Ovary (tissue), 9 donors: Measurements from ENCODE around the gene ARHGEF10L. TPM values are rescaled to one million over a fixed set of nuclear protein-coding genes. Genes with fewer than 3 reads are reported as not detected.
A peak's percentile ranks its signal among the peaks of the same experiment; 100 is the strongest.
"Not testable (repeated sequence)": the region's sequence is repeated elsewhere in the genome, so short reads cannot be mapped to it uniquely, and the experiment has no call there.

ENCODE experiments used
- DNase-seq, 5 donors: peaks; one replicate each; pipeline ENCODE4 v3.0.0-alpha.2; 2019 to 2020
- H3K27ac ChIP-seq, 2 donors: fragments of 200-600 bp; one replicate each; pipeline versions ENCODE4 v1.5.1 to v1.8.0; 2019 to 2022
- H3K27me3 ChIP-seq: fragments of 200-600 bp; one replicate; pipeline ENCODE4 v1.8.0; 2022
- H3K36me3 ChIP-seq: fragments of 200-600 bp; sonication (generic); one replicate; pipeline ENCODE4 v1.5.1; 2019
- H3K4me1 ChIP-seq: one replicate; pipeline ENCODE4 v1.8.1; 2013; ENCODE audit warnings: mild to moderate bottlenecking, moderate library complexity; ENCODE audit not compliant: insufficient read depth
- H3K4me3 ChIP-seq: fragments of 200-600 bp; sonication (generic); one replicate; pipeline ENCODE4 v1.5.1; 2017
- H3K9me3 ChIP-seq, 2 donors: fragments of 200-600 bp in 1 of 2; sonication (generic) in 1 of 2; one replicate each; pipeline versions ENCODE4 v1.5.1 to v1.8.1; 2013 to 2019; ENCODE audit warnings: mild to moderate bottlenecking in 1 of 2, moderate library complexity in 1 of 2
- CTCF ChIP-seq, 3 donors: fragments of 450-650 bp in 2 of 3; fragments of 200-600 bp in 1 of 3; IDR thresholded peaks; one replicate each; pipeline versions ENCODE4 v1.5.1 to v1.8.0; 2016 to 2022; ENCODE audit warnings: antibody characterized with exemption in 3 of 3, mild to moderate bottlenecking in 1 of 3
- EP300 ChIP-seq: sonication (generic); formaldehyde crosslinking; IDR thresholded peaks from one replicate; pipeline ENCODE4 v1.6.1; 2017; ENCODE audit warnings: antibody characterized with exemption
- POLR2A ChIP-seq: fragments of 450-650 bp; IDR thresholded peaks from one replicate; pipeline ENCODE4 v1.6.1; 2017; ENCODE audit warnings: antibody characterized with exemption, mild to moderate bottlenecking, moderate library complexity
- WGBS, 3 donors: extraction: QIAGEN DNeasy Blood & Tissue Kit in 1 of 3; methylation state at CpG; one replicate each; pipeline versions ENCODE4 v1.1.5 to v1.1.7; 2013 to 2017; 5-methylcytosine and 5-hydroxymethylcytosine counted together
- intact Hi-C, 4 donors: fragments of 100-400 bp; cut with DNase I; formaldehyde crosslinking; loops; one replicate each; pipeline versions ENCODE4 v1.11.0 to v1.15.1; 2022 to 2023
- polyA plus RNA-seq, 2 donors: library from polyadenylated mRNA; stranded (reverse); fragments of 200-250 nt in 1 of 2; fragments of 350-450 nt in 1 of 2; fragmentation: Illumina TruSeq in 1 of 2; extraction: RNeasy Lipid Tissue Mini Kit (QIAGEN cat#74804) in 1 of 2; gene quantifications; one replicate each; pipeline ENCODE4 v1.2.3, GENCODE V29; 2013 to 2014
- total RNA-seq, 7 donors: library from RNA; depleted of rRNA in 2 of 7; stranded (reverse); fragments of >200 nt in 2 of 7; fragmentation: NEBNext Ultra II Directional in 3 of 7; extraction: Animal tissue kit (Norgen Biotek cat#: 25700) in 3 of 7; gene quantifications; one replicate each; pipeline versions ENCODE4 v1.1.0 to v1.2.4, GENCODE V29; 2016 to 2023
- donor health status: DM: no; HTN: no; CAD: no; lungs with moderate emphysema.
- donor health status: DM: no; HTN: no; CAD: no.
- donor health status: Bipolar disorder and iron deficiency.
- donor health status: DM: yes; HTN: yes; CAD: no.
- donor health status: DM: no; HTN: no; CAD: no.
- donor health status: DM: yes; HTN: yes; CAD: no.

ARHGEF10L gene
- total and polyA plus RNA-seq, 9 donors, result 3.6 to 23.0 (median 18.3) TPM

- Histone ChIP-seq H3K9me3 (no peaks in the 10 kb centered on the region), H3K4me1 (no peaks in the 10 kb centered on the region), H3K27ac (no peak overlapping the region), H3K36me3 (no peaks in the 10 kb centered on the region), H3K4me3 (no peak overlapping the region), H3K27me3 (no peaks in the 10 kb centered on the region)
- 61% methylated on average over 8 of the region's 8 CpGs for WGBS, 3 donors
- peak in 1 of 5 donors; percentile 54 for DNase-seq
- no peak for TF ChIP-seq POLR2A
- TF ChIP-seq CTCF (IDR thresholded peaks at IDR 0.05), result no peak
- intact Hi-C loops, result no loop called here
These were observed 85.2 kb downstream of the ARHGEF10L start for GRCh38 chr1:17624611-17625233.

- no peak for TF ChIP-seq CTCF (IDR thresholded peaks at IDR 0.05)
- TF ChIP-seq EP300, result no peak
- no peak for TF ChIP-seq POLR2A
- Histone ChIP-seq H3K9me3 (no peaks in the 10 kb centered on the region), H3K27me3 (no peaks in the 10 kb centered on the region), H3K4me3 (no peak overlapping the region), H3K36me3 (no peaks in the 10 kb centered on the region), H3K4me1 (no peaks in the 10 kb centered on the region), H3K27ac (no peak overlapping the region)
- 56 to 70% (median 66%) methylated on average over 16 of the region's 16 CpGs for WGBS, 3 donors
- DNase-seq, result no peak
- intact Hi-C loops, result no loop called here
These were observed 87.9 kb downstream of the ARHGEF10L start for GRCh38 chr1:17627239-17628052.

- H3K4me1 ChIP-seq, H3K9me3 ChIP-seq, intact Hi-C loops, H3K27me3 ChIP-seq, H3K27ac ChIP-seq, H3K36me3 ChIP-seq, DNase-seq, H3K4me3 ChIP-seq: not testable (repeated sequence)
- 87 to 89% (median 89%) methylated on average over 5 of the region's 5 CpGs for WGBS, 3 donors
These were observed 89.5 kb downstream of the ARHGEF10L start for GRCh38 chr1:17629046-17629445.

GRCh38 chr1:17629460-17629859, 90.0 kb downstream of the ARHGEF10L start:
- no peak for DNase-seq
- Histone ChIP-seq H3K36me3 (no peaks in the 10 kb centered on the region), H3K4me3 (no peak overlapping the region), H3K27ac (no peak overlapping the region), H3K9me3 (no peaks in the 10 kb centered on the region), H3K4me1 (no peaks in the 10 kb centered on the region), H3K27me3 (no peaks in the 10 kb centered on the region)
- no peak for TF ChIP-seq CTCF (IDR thresholded peaks at IDR 0.05)
- TF ChIP-seq EP300, result no peak
- no peak for TF ChIP-seq POLR2A
- WGBS, 3 donors, result 76 to 84% (median 78%) methylated on average over 11 of the region's 11 CpGs
- intact Hi-C loops, result no loop called here
